ENCODE measurements around the gene RALBP1. TPM values are rescaled to one million over a fixed set of nuclear protein-coding genes. Genes with fewer than 3 reads are reported as not detected.

RALBP1 gene
- total and polyA plus RNA-seq, 9 of the 15 experiments (the other 6 are each of a cell fraction or from before 2014, with no cell fraction given), result 10.9 to 70.0 (median 61.3) TPM

- no peak for TF ChIP-seq ZNF740 (CRISPR knock-in tag; IDR thresholded peaks at IDR 0.05)
- TF ChIP-seq ZNF740 (tag; IDR thresholded peaks at IDR 0.05), result no peak
- no peak for TF ChIP-seq LEF1 (IDR thresholded peaks at IDR 0.05)
- TF ChIP-seq SRF (CRISPR knock-in tag; IDR thresholded peaks at IDR 0.05), result no peak
These were observed 86.4 kb downstream of the RALBP1 start (continued) for GRCh38 chr18:9561759-9562158.

- ChIA-PET POLR2A (interaction anchor here (0.6 to 2.3 kb wide), 5 partner anchors 12 to 59 kb away, joined by 3 to 6 read pairs (median 3); no protein-coding TSS in a partner anchor), CTCF (ENCODE audit: low intra/inter-chr PET ratio) (no interaction called here)
- H3K9ac ChIP-seq (ENCODE audit: insufficient read depth in 1 of 2, low read depth in 2 of 2, low read length in 2 of 2), result no peak overlapping the region
- no peaks in the 10 kb centered on the region for H3K4me1 ChIP-seq (replicated peaks in 1 of 2; ENCODE audit: control insufficient read depth in 2 of 2, insufficient read depth in 2 of 2, low read length in 2 of 2)
- in situ Hi-C loops (cut with MboI), result no loop called here
- H3K27me3 ChIP-seq (ENCODE audit: control insufficient read depth in 2 of 2, insufficient read depth in 2 of 2, low read length in 2 of 2), result no peaks in the 10 kb centered on the region
- H3K36me3 ChIP-seq (ENCODE audit: control insufficient read depth, insufficient read depth, low read length), result peaks cover 86% of the 10 kb centered on the region
- no peaks in the 10 kb centered on the region for H3K9me3 ChIP-seq (replicated peaks; ENCODE audit: control insufficient read depth, insufficient read depth, low read depth, low read length)
- no peak overlapping the region for H3K27ac ChIP-seq (ENCODE audit: extremely low read depth, low read depth, low read length)
- H3K9me1 ChIP-seq (ENCODE audit: control insufficient read depth, insufficient read depth, low read length), result no peaks in the 10 kb centered on the region
- H3K4me2 ChIP-seq (ENCODE audit: insufficient read depth, low read length), result no peak overlapping the region
- ATAC-seq (no peak), DNase-seq (ENCODE audit: extremely low read depth in 1 of 4, low spot score in 3 of 4) (no peak), FAIRE-seq (no peak)
- no peaks in the 10 kb centered on the region for H4K20me1 ChIP-seq (replicated peaks; ENCODE audit: control insufficient read depth, insufficient read depth, low read length)
- H3K4me3 ChIP-seq, result no peak overlapping the region
- no peaks in the 10 kb centered on the region for H3K79me2 ChIP-seq (ENCODE audit: control insufficient read depth, insufficient read depth, low read length)
- 98% methylated on average over 4 of the region's 4 CpGs for WGBS (ENCODE audit: insufficient coverage, low coverage, missing lambda C conversion rate)
- intact Hi-C loops (cut with micrococcal nuclease), result no loop called here
- BruUV-seq (replicated peaks), result no TSS peak
- no peak overlapping the region for H2AFZ ChIP-seq (ENCODE audit: low read depth, low read length)
- TF ChIP-seq HMG20A (CRISPR knock-in tag; conservative IDR thresholded peaks at IDR 0.05) (no peak), SAFB (IDR thresholded peaks at IDR 0.05; ENCODE audit: borderline replicate concordance, low read depth, low read length) (no peak), ETS1 (conservative IDR thresholded peaks at IDR 0.05; ENCODE audit: control insufficient read depth, low read depth, low read length) (no peak), ZNF780A (CRISPR knock-in tag; IDR thresholded peaks at IDR 0.05) (no peak), NR2C2 (CRISPR knock-in tag; IDR thresholded peaks at IDR 0.05) (no peak), NR2C2 (tag; IDR thresholded peaks at IDR 0.05) (no peak), ELK1 (CRISPR knock-in tag; IDR thresholded peaks at IDR 0.05) (no peak), CEBPB (tag; IDR thresholded peaks at IDR 0.05) (no peak), ZNF699 (CRISPR knock-in tag; IDR thresholded peaks at IDR 0.05; ENCODE audit: insufficient replicate concordance) (no peak), FOXA1 (IDR thresholded peaks at IDR 0.05; ENCODE audit: borderline replicate concordance) (no peak)
- TF ChIP-seq, protein P1, sequence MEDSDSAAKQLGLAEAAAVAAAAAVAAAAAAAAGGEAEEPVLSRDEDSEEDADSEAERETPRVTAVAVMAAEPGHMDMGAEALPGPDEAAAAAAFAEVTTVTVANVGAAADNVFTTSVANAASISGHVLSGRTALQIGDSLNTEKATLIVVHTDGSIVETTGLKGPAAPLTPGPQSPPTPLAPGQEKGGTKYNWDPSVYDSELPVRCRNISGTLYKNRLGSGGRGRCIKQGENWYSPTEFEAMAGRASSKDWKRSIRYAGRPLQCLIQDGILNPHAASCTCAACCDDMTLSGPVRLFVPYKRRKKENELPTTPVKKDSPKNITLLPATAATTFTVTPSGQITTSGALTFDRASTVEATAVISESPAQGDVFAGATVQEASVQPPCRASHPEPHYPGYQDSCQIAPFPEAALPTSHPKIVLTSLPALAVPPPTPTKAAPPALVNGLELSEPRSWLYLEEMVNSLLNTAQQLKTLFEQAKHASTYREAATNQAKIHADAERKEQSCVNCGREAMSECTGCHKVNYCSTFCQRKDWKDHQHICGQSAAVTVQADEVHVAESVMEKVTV (CRISPR knock-in tag; IDR thresholded peaks at IDR 0.05), result no peak
- TF ChIP-seq, protein P2, sequence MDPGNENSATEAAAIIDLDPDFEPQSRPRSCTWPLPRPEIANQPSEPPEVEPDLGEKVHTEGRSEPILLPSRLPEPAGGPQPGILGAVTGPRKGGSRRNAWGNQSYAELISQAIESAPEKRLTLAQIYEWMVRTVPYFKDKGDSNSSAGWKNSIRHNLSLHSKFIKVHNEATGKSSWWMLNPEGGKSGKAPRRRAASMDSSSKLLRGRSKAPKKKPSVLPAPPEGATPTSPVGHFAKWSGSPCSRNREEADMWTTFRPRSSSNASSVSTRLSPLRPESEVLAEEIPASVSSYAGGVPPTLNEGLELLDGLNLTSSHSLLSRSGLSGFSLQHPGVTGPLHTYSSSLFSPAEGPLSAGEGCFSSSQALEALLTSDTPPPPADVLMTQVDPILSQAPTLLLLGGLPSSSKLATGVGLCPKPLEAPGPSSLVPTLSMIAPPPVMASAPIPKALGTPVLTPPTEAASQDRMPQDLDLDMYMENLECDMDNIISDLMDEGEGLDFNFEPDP (CRISPR knock-in tag; IDR thresholded peaks at IDR 0.05), result no peak
These were observed 87.3 kb downstream of the RALBP1 start for GRCh38 chr18:9562584-9562983.

Measured in K562 (cell line).